ENCODE results near the gene RIOK2. TPM values are rescaled to one million over a fixed set of nuclear protein-coding genes. Genes with fewer than 3 reads are reported as not detected.

RIOK2 gene
- total and polyA plus RNA-seq, 2 of the 8 experiments (the other 6 are each of a cell fraction or from before 2014, with no cell fraction given), result 5.4 to 35.0 TPM

GRCh38 chr5:97124335-97124734, 58.7 kb downstream of the RIOK2 start (continued):
- TF ChIP-seq, protein P1, sequence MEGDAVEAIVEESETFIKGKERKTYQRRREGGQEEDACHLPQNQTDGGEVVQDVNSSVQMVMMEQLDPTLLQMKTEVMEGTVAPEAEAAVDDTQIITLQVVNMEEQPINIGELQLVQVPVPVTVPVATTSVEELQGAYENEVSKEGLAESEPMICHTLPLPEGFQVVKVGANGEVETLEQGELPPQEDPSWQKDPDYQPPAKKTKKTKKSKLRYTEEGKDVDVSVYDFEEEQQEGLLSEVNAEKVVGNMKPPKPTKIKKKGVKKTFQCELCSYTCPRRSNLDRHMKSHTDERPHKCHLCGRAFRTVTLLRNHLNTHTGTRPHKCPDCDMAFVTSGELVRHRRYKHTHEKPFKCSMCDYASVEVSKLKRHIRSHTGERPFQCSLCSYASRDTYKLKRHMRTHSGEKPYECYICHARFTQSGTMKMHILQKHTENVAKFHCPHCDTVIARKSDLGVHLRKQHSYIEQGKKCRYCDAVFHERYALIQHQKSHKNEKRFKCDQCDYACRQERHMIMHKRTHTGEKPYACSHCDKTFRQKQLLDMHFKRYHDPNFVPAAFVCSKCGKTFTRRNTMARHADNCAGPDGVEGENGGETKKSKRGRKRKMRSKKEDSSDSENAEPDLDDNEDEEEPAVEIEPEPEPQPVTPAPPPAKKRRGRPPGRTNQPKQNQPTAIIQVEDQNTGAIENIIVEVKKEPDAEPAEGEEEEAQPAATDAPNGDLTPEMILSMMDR (IDR thresholded peaks at IDR 0.05; ENCODE audit: control extremely low read depth in 1 of 3, insufficient read depth in 1 of 3, low read depth in 1 of 3, low read length in 3 of 3), result no peak
- TF ChIP-seq KDM4A (IDR thresholded peaks at IDR 0.05; ENCODE audit: low read depth, low read length, severe bottlenecking) (no peak), CEBPB (IDR thresholded peaks at IDR 0.05; ENCODE audit: low read depth, low read length) (no peak), RBBP5 (IDR thresholded peaks at IDR 0.05; ENCODE audit: borderline replicate concordance, low read depth, low read length) (no peak), SP4 (IDR thresholded peaks at IDR 0.05; ENCODE audit: low read length) (no peak)
